Epithelial cell of proximal tubule (primary cell): Measurements from ENCODE around the gene ARX. TPM values are rescaled to one million over a fixed set of nuclear protein-coding genes. Genes with fewer than 3 reads are reported as not detected.

Experiments
- DNase-seq: peaks from one replicate; pipeline ENCODE4 v3.0.0-alpha.2; 2011; ENCODE audit warnings: low read depth
- H3K4me3 ChIP-seq: 2 replicates; pipeline ENCODE4 v1.5.1; 2011; ENCODE audit warnings: low read depth, mild to moderate bottlenecking, low read length
- total RNA-seq: library from RNA; depleted of rRNA; stranded (reverse); fragments of >200 nt; gene quantifications from 2 replicates; pipeline ENCODE4 v1.2.3, GENCODE V29; 2015
- TF ChIP-seq, protein P1 (sequence below): conservative IDR thresholded peaks from 2 replicates; pipeline ENCODE4 v1.5.1; 2012; ENCODE audit warnings: low read depth, mild to moderate bottlenecking, low read length

Gene ARX
- total RNA-seq, 1 donor from 2014 or later: not detected

DNA sequence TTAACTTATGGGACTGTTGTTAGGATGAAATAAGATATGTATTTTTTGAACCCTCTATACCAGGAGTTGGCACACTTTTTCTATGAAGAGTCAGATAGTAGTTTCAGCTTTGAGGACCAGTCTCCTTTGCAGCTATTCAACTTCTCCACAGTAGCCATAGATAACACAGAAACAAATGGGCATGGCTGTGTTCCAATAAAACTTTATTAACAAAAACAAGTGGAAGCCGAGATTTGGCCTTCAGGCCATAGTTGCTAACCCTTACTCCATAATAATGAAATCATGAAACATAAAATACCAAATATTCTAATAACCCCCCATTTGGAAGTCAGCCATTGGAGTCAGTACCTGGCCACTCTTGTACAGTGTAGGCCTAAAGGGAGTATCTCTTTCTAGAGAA is 30.6 kb downstream of the ARX start:
- DNase-seq: no peak
- TF ChIP-seq, protein P1, sequence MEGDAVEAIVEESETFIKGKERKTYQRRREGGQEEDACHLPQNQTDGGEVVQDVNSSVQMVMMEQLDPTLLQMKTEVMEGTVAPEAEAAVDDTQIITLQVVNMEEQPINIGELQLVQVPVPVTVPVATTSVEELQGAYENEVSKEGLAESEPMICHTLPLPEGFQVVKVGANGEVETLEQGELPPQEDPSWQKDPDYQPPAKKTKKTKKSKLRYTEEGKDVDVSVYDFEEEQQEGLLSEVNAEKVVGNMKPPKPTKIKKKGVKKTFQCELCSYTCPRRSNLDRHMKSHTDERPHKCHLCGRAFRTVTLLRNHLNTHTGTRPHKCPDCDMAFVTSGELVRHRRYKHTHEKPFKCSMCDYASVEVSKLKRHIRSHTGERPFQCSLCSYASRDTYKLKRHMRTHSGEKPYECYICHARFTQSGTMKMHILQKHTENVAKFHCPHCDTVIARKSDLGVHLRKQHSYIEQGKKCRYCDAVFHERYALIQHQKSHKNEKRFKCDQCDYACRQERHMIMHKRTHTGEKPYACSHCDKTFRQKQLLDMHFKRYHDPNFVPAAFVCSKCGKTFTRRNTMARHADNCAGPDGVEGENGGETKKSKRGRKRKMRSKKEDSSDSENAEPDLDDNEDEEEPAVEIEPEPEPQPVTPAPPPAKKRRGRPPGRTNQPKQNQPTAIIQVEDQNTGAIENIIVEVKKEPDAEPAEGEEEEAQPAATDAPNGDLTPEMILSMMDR: no peak

DNA sequence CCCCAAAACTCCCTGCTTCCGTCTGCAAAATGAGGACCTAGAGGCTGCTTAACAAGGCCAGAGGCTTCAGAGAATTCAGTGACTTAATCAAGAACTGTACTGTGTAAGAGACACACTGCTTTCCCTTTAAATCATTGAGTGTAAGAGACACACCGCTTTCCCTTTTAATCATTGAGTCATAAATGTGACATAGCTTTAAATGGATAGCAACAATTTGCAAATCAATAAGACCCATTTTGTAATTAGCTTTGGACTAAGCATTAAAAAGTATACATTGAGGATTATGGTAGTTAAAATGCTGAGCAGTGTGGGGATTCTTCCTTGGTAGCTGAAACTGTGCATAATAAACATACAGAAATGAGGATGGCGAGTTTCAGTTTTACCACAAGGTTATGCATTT is 31.8 kb downstream of the ARX start:
- TF ChIP-seq, protein P1: no peak
- H3K4me3 ChIP-seq: no peak overlapping the region
- no peak for DNase-seq

More for the DNA sequence above, 30.6 kb downstream of the ARX start:
- H3K4me3 ChIP-seq: no peak overlapping the region

DNA sequence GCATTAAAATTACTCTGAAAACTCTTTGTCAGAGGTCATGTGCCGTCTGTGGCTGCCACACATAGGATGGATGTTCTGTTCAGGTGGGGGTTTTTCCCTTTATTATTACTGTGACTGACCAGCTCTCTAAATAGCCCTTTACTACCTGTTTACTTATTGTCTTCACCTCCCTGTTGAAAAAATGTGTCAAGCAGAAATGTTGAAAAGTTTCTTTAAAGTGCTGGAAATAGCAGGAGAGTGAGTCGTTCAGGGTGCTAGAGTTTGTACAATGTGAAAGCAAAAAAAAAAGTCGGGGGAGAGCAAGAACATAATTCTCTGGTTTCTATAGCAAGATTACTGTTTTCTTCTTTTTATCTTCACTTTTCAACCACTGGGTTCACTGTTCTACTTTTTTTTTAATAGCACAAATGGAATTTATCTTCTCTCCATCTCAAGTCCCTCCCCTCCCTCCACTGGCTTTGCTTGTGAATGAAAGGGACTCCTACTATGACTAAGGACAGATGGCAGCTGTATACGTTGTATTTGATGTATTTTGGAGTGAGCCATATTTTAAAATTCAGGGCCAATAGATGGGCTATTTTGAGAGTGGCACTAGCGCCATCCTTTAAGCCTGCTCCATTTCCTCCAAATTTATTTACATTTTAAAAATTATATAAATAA is 33.3 kb downstream of the ARX start:
- no peak overlapping the region for H3K4me3 ChIP-seq
- TF ChIP-seq, protein P1: no peak
- no peak for DNase-seq

DNA sequence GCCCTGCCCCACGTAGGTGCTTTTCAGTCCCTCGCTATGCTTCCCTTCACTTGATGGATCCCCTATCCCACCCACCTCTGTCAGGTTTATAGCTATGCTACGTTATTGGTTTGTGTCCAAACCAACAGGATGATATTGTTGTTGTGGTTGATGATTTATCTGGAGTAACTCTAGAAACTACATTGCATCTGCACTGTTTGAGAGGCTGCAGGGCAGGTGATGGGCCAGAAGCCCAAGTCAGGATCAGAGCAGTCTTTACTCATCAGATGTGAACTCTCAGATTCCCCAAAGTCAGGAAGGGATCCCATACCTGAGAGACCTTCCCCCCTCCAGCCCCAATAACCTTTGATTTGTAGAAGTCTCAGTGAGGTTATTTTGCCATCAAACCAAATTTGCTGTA is 34.7 kb downstream of the ARX start:
- TF ChIP-seq, protein P1: no peak
- H3K4me3 ChIP-seq: no peak overlapping the region
- DNase-seq: no peak

- peak; percentile 57 for DNase-seq
- TF ChIP-seq, protein P1: no peak
Measured at GRCh38 chrX:24979081-24979480, 36.7 kb downstream of the ARX start.

DNA sequence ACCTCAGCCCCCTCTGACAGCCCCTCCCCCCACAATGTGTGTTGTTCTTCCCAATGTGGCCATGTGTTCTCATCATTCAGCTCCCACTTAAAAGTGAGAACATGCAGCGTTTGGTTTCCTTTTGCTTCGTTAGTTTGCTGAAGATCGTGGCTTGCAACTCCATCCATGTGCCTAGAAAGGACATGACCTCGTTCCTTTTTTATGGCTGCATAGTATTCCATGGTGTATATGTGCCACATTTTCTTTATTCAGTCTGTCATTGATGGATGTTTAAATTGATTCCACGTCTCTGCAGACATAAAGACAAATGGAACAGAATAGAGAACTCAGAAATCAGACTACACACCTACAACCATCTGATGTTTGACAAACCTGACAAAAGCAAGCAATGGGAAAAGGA is 46.0 kb downstream of the ARX start:
- H3K4me3 ChIP-seq: no peak overlapping the region
- TF ChIP-seq, protein P1: no peak
- no peak for DNase-seq

More at GRCh38 chrX:24979081-24979480, 36.7 kb downstream of the ARX start:
- H3K4me3 ChIP-seq: no peak overlapping the region

DNA sequence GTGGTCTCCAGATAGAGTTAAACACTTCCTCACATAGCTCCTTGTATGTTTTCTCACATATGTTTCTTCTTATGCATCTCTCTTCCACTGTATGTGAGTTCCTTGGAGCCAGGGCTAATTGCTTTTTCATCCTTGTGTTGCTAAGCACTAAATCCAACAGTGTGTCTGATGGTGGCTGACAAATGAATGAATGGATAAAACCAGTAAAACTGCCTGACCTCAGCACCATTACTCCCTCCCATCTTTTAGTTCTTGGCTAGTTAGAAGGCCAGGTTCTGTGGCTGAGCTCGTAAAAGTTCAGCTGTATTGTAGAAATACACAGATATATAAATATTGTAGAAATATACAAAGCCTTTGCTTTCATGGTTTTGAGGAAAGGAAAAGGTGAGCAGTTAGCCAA is 50.4 kb downstream of the ARX start:
- no peak for DNase-seq
- no peak overlapping the region for H3K4me3 ChIP-seq
- TF ChIP-seq, protein P1: no peak
